Fibroblast of lung (primary cell): ENCODE measurements around the gene CENPVL3.

Experiments used
- CTCF ChIP-seq, 2 donors: IDR thresholded peaks in 1 of 2; conservative IDR thresholded peaks in 1 of 2; 1 replicate in 1 of 2; 2 replicates in 1 of 2; pipeline ENCODE4 v1.5.1; 2011 to 2012; ENCODE audit warnings: low read length in 2 of 2, control low read depth in 1 of 2, inconsistent platforms in 1 of 2, low read depth in 1 of 2, mild to moderate bottlenecking in 1 of 2
- EZH2 ChIP-seq: IDR thresholded peaks from 2 replicates; pipeline ENCODE4 v1.5.1; 2012; ENCODE audit warnings: low read length, control low read depth, mild to moderate bottlenecking; ENCODE audit errors: missing control alignments

- no peak for TF ChIP-seq CTCF (conservative IDR thresholded peaks at IDR 0.05 in 1 of 2, IDR thresholded peaks at IDR 0.05 in 1 of 2; ENCODE audit: low read depth in 1 of 2, low read length in 2 of 2)
- TF ChIP-seq EZH2, result no peak
Observed at GRCh38 chrX:51665981-51666380, 47.3 kb upstream of the CENPVL3 start.
